OCI-LY7 (cell line): ENCODE measurements around the gene ANO2. TPM values are rescaled to one million over a fixed set of nuclear protein-coding genes. Genes with fewer than 3 reads are reported as not detected.

Source experiments
- BruUV-seq: library from RNA; stranded (reverse); fragments of 400-500 nt; replicated peaks from 2 replicates; lab custom pipeline; 2021; lab: Mats Ljungman, UMichigan
- CTCF ChIA-PET: fragments of 300-600 bp; sonication (Branson Sonifier 250); formaldehyde crosslinking; loops from one replicate; lab custom pipeline; 2022; ENCODE audit warnings: antibody characterized with exemption; ENCODE audit not compliant: unreplicated experiment; lab: Charles Lee
- POLR2A ChIA-PET: fragments of 300-600 bp; sonication (Branson Sonifier 250); formaldehyde crosslinking; loops from one replicate; lab custom pipeline; 2022; ENCODE audit warnings: antibody characterized with exemption; lab: Charles Lee
- DNase-seq: peaks from one replicate; pipeline ENCODE4 v3.0.0-alpha.2; 2015; ENCODE audit warnings: low spot score
- H2AFZ ChIP-seq: fragments of 200-600 bp; sonication (generic), shearing (Covaris generic); 2 replicates; pipeline ENCODE4 v1.6.1; 2014; ENCODE audit warnings: mild to moderate bottlenecking, antibody characterized with exemption, low read length, moderate library complexity
- H3K27ac ChIP-seq: fragments of 200-600 bp; sonication (generic); 2 replicates; pipeline ENCODE4 v1.5.1; 2014; ENCODE audit warnings: mixed run types, low read depth, mild to moderate bottlenecking, moderate library complexity, low read length, inconsistent platforms; ENCODE audit not compliant: poor library complexity, severe bottlenecking
- H3K36me3 ChIP-seq: fragments of 200-600 bp; sonication (generic); 2 replicates; pipeline ENCODE4 v1.6.1; 2014; ENCODE audit warnings: mild to moderate bottlenecking, antibody characterized with exemption, low read length, moderate library complexity, mixed read lengths; ENCODE audit not compliant: insufficient read depth
- H3K4me1 ChIP-seq: fragments of 200-600 bp; sonication (generic); 2 replicates; pipeline ENCODE4 v1.5.1; 2014; ENCODE audit warnings: mild to moderate bottlenecking, low read length; ENCODE audit not compliant: insufficient read depth, poor library complexity, severe bottlenecking
- H3K4me2 ChIP-seq: fragments of 200-600 bp; sonication (generic); 2 replicates; pipeline ENCODE4 v1.6.1; 2014; ENCODE audit warnings: mild to moderate bottlenecking, low read length
- H3K4me3 ChIP-seq: fragments of 200-600 bp; sonication (generic); 2 replicates; pipeline ENCODE4 v1.5.1; 2014; ENCODE audit warnings: mild to moderate bottlenecking, low read depth, low read length; ENCODE audit not compliant: poor library complexity, severe bottlenecking
- H3K79me2 ChIP-seq: fragments of 200-600 bp; sonication (generic); 2 replicates; pipeline ENCODE4 v1.6.1; 2016; ENCODE audit warnings: low read depth, mild to moderate bottlenecking, low read length, moderate library complexity, mixed read lengths; ENCODE audit not compliant: insufficient read depth
- H3K9me2 ChIP-seq: fragments of 200-600 bp; sonication (generic); 2 replicates; pipeline ENCODE4 v1.6.1; 2016; ENCODE audit warnings: mild to moderate bottlenecking, low read length, mixed read lengths; ENCODE audit not compliant: insufficient read depth
- H3K9me3 ChIP-seq: fragments of 200-600 bp; sonication (generic); 2 replicates; pipeline ENCODE4 v1.6.1; 2014; ENCODE audit warnings: mild to moderate bottlenecking, mixed run types, low read length, mixed read lengths
- H4K20me1 ChIP-seq: fragments of 200-600 bp; sonication (generic); 2 replicates; pipeline ENCODE4 v1.6.1; 2014; ENCODE audit warnings: mild to moderate bottlenecking, antibody characterized with exemption, low read length, moderate library complexity, mixed read lengths; ENCODE audit not compliant: insufficient read depth
- EZH2phosphoT487 ChIP-seq: fragments of 200-600 bp; sonication (generic); IDR thresholded peaks from 2 replicates; pipeline ENCODE4 v1.6.1; 2018; ENCODE audit warnings: low read depth, borderline replicate concordance, mild to moderate bottlenecking, mixed run types, antibody characterized with exemption, low read length, moderate library complexity, mixed read lengths
- intact Hi-C: fragments of 100-400 bp; cut with micrococcal nuclease; formaldehyde crosslinking; loops from one replicate; pipeline ENCODE4 v1.10.0; 2022; ENCODE audit not compliant: unreplicated experiment
- total RNA-seq, 2 experiments: library from RNA; depleted of rRNA in 1 of 2; stranded (reverse); fragments of >200 nt in 1 of 2; shearing (Covaris generic) in 1 of 2; gene quantifications; 2 replicates each; pipeline ENCODE4 v1.2.3, GENCODE V29; 2014 to 2022
- TF ChIP-seq, protein P1 (sequence below): fragments of 200-600 bp; sonication (generic); conservative IDR thresholded peaks from 2 replicates; pipeline ENCODE4 v1.5.1; 2014; ENCODE audit warnings: mild to moderate bottlenecking, antibody characterized with exemption, low read length, moderate library complexity, mixed read lengths

The ANO2 gene
- total RNA-seq, 2 experiments from 2014 or later = not detected

- CTCF ChIA-PET = no interaction called here
- H3K9me3 ChIP-seq = no peaks in the 10 kb centered on the region
These were observed 174.3 kb downstream of the ANO2 start for GRCh38 chr12:5770727-5771126.

GRCh38 chr12:5768581-5769196 lies 176.4 kb downstream of the ANO2 start:
- no TSS peak for BruUV-seq
- Histone ChIP-seq H3K27ac (no peak overlapping the region), H3K9me3 (no peaks in the 10 kb centered on the region), H3K4me1 (no peaks in the 10 kb centered on the region), H3K4me3 (no peak overlapping the region), H3K36me3 (no peaks in the 10 kb centered on the region), H3K4me2 (no peak overlapping the region), H3K79me2 (no peaks in the 10 kb centered on the region), H4K20me1 (no peaks in the 10 kb centered on the region), H3K9me2 (no peaks in the 10 kb centered on the region), H2AFZ (no peak overlapping the region)
- TF ChIP-seq, protein P1, sequence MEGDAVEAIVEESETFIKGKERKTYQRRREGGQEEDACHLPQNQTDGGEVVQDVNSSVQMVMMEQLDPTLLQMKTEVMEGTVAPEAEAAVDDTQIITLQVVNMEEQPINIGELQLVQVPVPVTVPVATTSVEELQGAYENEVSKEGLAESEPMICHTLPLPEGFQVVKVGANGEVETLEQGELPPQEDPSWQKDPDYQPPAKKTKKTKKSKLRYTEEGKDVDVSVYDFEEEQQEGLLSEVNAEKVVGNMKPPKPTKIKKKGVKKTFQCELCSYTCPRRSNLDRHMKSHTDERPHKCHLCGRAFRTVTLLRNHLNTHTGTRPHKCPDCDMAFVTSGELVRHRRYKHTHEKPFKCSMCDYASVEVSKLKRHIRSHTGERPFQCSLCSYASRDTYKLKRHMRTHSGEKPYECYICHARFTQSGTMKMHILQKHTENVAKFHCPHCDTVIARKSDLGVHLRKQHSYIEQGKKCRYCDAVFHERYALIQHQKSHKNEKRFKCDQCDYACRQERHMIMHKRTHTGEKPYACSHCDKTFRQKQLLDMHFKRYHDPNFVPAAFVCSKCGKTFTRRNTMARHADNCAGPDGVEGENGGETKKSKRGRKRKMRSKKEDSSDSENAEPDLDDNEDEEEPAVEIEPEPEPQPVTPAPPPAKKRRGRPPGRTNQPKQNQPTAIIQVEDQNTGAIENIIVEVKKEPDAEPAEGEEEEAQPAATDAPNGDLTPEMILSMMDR = no peak
- no peak for TF ChIP-seq EZH2phosphoT487
- intact Hi-C loops = no loop called here
- POLR2A ChIA-PET = no interaction called here
- CTCF ChIA-PET = no interaction called here
- no peak for DNase-seq

More at GRCh38 chr12:5770727-5771126, 174.3 kb downstream of the ANO2 start:
- no peak for DNase-seq
- BruUV-seq = no TSS peak
- Histone ChIP-seq H3K4me2 (no peak overlapping the region), H3K27ac (no peak overlapping the region), H3K4me3 (no peak overlapping the region), H3K36me3 (no peaks in the 10 kb centered on the region), H3K4me1 (no peaks in the 10 kb centered on the region), H3K9me2 (no peaks in the 10 kb centered on the region), H4K20me1 (no peaks in the 10 kb centered on the region), H3K79me2 (no peaks in the 10 kb centered on the region), H2AFZ (no peak overlapping the region)
- POLR2A ChIA-PET = interaction anchor here (0.6 to 0.7 kb wide), 3 partner anchors 12 to 1721 kb away, joined by 3 to 4 read pairs (median 4); no protein-coding TSS in a partner anchor
- TF ChIP-seq, protein P1 = no peak
- TF ChIP-seq EZH2phosphoT487 = no peak
- intact Hi-C loops = no loop called here

DNA sequence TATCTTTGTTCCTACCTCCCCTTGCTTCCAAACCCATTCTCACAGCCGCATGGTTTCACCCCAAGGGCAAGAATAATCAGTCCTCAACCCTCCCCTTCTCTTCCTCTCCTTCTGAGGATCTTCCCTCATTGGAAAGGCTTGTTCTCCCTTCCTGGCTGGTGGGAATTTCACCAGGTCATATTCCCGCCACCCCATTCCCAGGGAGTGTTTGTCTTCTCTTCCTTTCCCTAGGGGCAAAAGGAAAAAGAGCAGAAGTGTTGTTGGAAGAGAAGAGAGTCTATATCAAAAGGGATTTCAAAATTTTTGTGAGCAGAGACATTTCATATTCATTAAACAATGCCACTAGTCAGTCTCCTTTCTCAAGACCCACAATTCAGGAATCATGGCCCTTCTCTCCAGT lies 176.9 kb downstream of the ANO2 start:
- Histone ChIP-seq H3K4me3 (no peak overlapping the region), H3K9me2 (no peaks in the 10 kb centered on the region), H4K20me1 (no peaks in the 10 kb centered on the region), H2AFZ (no peak overlapping the region), H3K79me2 (no peaks in the 10 kb centered on the region), H3K27ac (no peak overlapping the region), H3K9me3 (no peaks in the 10 kb centered on the region), H3K36me3 (no peaks in the 10 kb centered on the region), H3K4me1 (no peaks in the 10 kb centered on the region), H3K4me2 (no peak overlapping the region)
- intact Hi-C loops = no loop called here
- POLR2A ChIA-PET = no interaction called here
- TF ChIP-seq, protein P1 = no peak
- no peak for TF ChIP-seq EZH2phosphoT487
- CTCF ChIA-PET = no interaction called here
- no TSS peak for BruUV-seq
- DNase-seq = no peak
